ENCODE results near the gene ZBTB48.

ZBTB48 gene

DNA sequence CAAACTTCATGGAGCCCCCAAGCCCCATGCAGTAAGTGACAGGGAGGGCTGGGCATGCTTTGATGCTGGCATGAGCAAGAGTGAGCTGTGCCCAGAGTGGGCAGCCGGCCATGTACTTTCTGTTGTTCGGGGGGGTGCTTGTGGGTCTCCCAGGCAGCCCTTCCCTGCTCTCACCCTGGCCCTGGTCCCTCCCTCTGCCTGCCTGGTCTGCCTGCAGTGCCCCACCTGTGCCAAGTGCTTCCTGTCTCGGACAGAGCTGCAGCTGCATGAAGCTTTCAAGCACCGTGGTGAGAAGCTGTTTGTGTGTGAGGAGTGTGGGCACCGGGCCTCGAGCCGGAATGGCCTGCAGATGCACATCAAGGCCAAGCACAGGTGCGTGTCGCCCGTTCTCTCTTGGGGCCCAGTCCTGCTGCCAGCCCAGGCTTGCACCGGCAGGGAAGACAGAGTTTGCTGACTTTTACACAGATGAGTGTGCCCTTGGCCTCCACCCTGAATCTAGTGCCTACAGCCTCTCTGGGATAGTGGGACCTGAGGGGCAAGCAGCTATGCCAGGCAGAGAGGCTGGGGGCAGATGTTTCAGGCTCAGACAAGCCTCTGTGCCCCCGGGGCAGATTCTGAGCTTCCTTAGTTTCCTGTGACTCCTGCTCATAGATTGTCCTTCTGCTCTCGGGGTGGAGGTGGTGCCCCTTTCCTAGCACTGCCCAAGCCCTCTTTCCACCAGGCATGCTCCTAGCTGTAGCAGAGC lies 7.6 kb downstream of the ZBTB48 start:
- Histone ChIP-seq H3K9ac (ENCODE audit: low read length) (no peak overlapping the region), H3K27me3 (ENCODE audit: control insufficient read depth, insufficient read depth, low read length) (no peaks in the 10 kb centered on the region), H3K36me3 (ENCODE audit: control insufficient read depth, low read depth, low read length) (peaks cover 28% of the 10 kb centered on the region), H3K4me1 (ENCODE audit: control insufficient read depth, low read depth, low read length) (no peaks in the 10 kb centered on the region), H3K9me3 (ENCODE audit: control insufficient read depth, low read depth, low read length) (no peaks in the 10 kb centered on the region), H3K27ac (ENCODE audit: low read length) (no peak overlapping the region), H3K4me3 (ENCODE audit: low read length) (no peak overlapping the region)

- Histone ChIP-seq H3K9ac (ENCODE audit: low read length) (no peak overlapping the region), H3K4me3 (ENCODE audit: low read length) (no peak overlapping the region), H3K4me1 (ENCODE audit: control insufficient read depth, low read depth, low read length) (no peaks in the 10 kb centered on the region), H3K36me3 (ENCODE audit: control insufficient read depth, low read depth, low read length) (peaks cover 32% of the 10 kb centered on the region), H3K9me3 (ENCODE audit: control insufficient read depth, low read depth, low read length) (no peaks in the 10 kb centered on the region), H3K27ac (ENCODE audit: low read length) (no peak overlapping the region), H3K27me3 (ENCODE audit: control insufficient read depth, insufficient read depth, low read length) (no peaks in the 10 kb centered on the region)
These were observed 8.5 kb downstream of the ZBTB48 start for GRCh38 chr1:6588128-6588892.

DNA sequence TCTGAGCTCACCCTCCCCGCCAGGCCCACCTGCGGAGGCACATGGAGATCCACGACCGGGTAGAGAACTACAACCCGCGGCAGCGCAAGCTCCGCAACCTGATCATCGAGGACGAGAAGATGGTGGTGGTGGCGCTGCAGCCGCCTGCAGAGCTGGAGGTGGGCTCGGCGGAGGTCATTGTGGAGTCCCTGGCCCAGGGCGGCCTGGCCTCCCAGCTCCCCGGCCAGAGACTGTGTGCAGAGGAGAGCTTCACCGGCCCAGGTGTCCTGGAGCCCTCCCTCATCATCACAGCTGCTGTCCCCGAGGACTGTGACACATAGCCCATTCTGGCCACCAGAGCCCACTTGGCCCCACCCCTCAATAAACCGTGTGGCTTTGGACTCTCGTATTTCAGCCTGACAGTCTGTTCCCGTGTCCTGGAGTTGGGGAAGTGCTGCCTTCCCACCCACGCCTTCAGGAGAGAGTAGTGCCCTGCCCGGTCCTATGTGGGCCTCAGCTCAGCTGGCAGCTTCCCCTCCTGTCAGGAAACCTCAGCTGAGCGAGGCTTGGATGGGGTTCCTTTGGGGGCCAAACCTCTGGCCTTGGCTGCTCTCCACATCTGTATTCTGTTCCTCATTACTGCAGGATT lies 9.2 kb downstream of the ZBTB48 start:
- no peaks in the 10 kb centered on the region for H3K4me1 ChIP-seq (ENCODE audit: control insufficient read depth, low read depth, low read length)
- H3K36me3 ChIP-seq (ENCODE audit: control insufficient read depth, low read depth, low read length): peaks cover 36% of the 10 kb centered on the region
- no peaks in the 10 kb centered on the region for H3K27me3 ChIP-seq (ENCODE audit: control insufficient read depth, insufficient read depth, low read length)
- H3K9me3 ChIP-seq (ENCODE audit: control insufficient read depth, low read depth, low read length): no peaks in the 10 kb centered on the region
- no peak overlapping the region for H3K27ac ChIP-seq (ENCODE audit: low read length)
- no peak overlapping the region for H3K9ac ChIP-seq (ENCODE audit: low read length)
- no peak overlapping the region for H3K4me3 ChIP-seq (ENCODE audit: low read length)

DNA sequence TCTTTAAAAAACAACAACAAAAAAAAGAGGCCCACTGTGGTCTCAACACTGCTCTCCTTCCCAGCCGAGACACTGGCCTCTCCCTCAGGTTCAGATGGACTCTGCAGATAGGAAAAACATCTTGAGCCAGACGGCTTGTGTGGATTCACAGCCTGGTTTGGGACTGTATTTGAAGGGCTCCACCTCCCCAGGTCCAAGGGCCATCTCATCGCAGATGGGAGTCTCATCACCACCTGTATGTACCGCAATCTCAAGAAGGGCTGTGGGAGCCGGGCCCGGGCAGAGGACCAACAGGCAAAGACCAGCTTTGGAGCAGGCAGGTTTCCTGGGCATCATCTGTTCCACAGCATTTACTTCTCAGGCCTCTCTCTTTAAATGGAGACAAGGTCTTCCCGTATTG lies 10.3 kb downstream of the ZBTB48 start:
- Histone ChIP-seq H3K27me3 (ENCODE audit: control insufficient read depth, insufficient read depth, low read length) (no peaks in the 10 kb centered on the region), H3K36me3 (ENCODE audit: control insufficient read depth, low read depth, low read length) (peaks cover 42% of the 10 kb centered on the region), H3K4me1 (ENCODE audit: control insufficient read depth, low read depth, low read length) (no peaks in the 10 kb centered on the region), H3K9me3 (ENCODE audit: control insufficient read depth, low read depth, low read length) (no peaks in the 10 kb centered on the region), H3K27ac (ENCODE audit: low read length) (no peak overlapping the region), H3K4me3 (ENCODE audit: low read length) (no peak overlapping the region), H3K9ac (ENCODE audit: low read length) (no peak overlapping the region)

DNA sequence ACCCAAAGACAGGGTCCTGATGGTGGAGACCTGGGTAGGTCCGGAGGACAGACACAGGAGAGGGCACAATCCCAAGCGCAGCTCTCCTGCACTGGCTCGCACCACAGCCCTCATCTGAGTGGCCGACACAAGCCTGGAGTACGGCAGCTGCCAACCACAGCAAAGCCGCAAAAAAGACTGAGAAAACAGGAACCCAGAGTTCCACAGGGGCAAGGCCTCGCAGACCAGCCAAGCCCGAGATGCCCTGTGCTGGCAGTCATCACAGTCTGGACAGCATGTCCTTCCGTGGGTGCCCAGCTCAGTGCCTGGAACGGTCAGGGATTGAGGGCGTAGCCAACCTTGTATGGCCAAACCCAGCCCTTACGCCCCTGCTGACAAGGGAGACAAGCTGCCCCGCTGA lies 11.4 kb downstream of the ZBTB48 start:
- no peaks in the 10 kb centered on the region for H3K4me1 ChIP-seq (ENCODE audit: control insufficient read depth, low read depth, low read length)
- H3K9ac ChIP-seq (ENCODE audit: low read length): no peak overlapping the region
- H3K27ac ChIP-seq (ENCODE audit: low read length): no peak overlapping the region
- peaks cover 52% of the 10 kb centered on the region for H3K36me3 ChIP-seq (ENCODE audit: control insufficient read depth, low read depth, low read length)
- no peak overlapping the region for H3K4me3 ChIP-seq (ENCODE audit: low read length)
- H3K9me3 ChIP-seq (ENCODE audit: control insufficient read depth, low read depth, low read length): no peaks in the 10 kb centered on the region
- no peaks in the 10 kb centered on the region for H3K27me3 ChIP-seq (ENCODE audit: control insufficient read depth, insufficient read depth, low read length)

DNA sequence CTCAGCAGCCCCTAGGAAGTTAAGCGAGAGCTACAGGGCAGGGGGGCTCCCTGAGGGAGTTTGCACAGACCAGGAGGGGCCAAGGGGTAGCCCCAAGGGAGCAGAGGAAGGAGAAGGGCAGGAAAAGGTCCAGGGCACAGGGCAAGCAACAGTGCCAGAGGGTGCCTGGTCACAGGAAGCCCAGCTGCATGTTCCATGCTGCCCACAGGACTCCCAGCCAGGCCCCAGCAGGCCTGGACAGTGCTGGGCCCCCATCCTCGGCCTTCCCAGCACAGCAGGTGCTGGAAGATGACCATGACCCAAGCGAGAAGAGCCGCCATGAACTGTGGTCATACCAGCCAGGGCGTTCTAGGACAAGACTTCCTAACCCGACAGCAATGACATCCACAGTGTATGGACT lies 11.8 kb downstream of the ZBTB48 start:
- no peaks in the 10 kb centered on the region for H3K27me3 ChIP-seq (ENCODE audit: control insufficient read depth, insufficient read depth, low read length)
- H3K4me3 ChIP-seq (ENCODE audit: low read length): no peak overlapping the region
- H3K27ac ChIP-seq (ENCODE audit: low read length): no peak overlapping the region
- H3K4me1 ChIP-seq (ENCODE audit: control insufficient read depth, low read depth, low read length): no peaks in the 10 kb centered on the region
- H3K9ac ChIP-seq (ENCODE audit: low read length): no peak overlapping the region
- no peaks in the 10 kb centered on the region for H3K9me3 ChIP-seq (ENCODE audit: control insufficient read depth, low read depth, low read length)
- peaks cover 56% of the 10 kb centered on the region for H3K36me3 ChIP-seq (ENCODE audit: control insufficient read depth, low read depth, low read length)

GRCh38 chr1:6592441-6592840 lies 12.6 kb downstream of the ZBTB48 start:
- H3K4me1 ChIP-seq (ENCODE audit: control insufficient read depth, low read depth, low read length): no peaks in the 10 kb centered on the region
- no peak overlapping the region for H3K9ac ChIP-seq (ENCODE audit: low read length)
- H3K36me3 ChIP-seq (ENCODE audit: control insufficient read depth, low read depth, low read length): peaks cover 64% of the 10 kb centered on the region
- H3K9me3 ChIP-seq (ENCODE audit: control insufficient read depth, low read depth, low read length): no peaks in the 10 kb centered on the region
- H3K27me3 ChIP-seq (ENCODE audit: control insufficient read depth, insufficient read depth, low read length): no peaks in the 10 kb centered on the region
- H3K4me3 ChIP-seq (ENCODE audit: low read length): no peak overlapping the region
- H3K27ac ChIP-seq (ENCODE audit: low read length): no peak overlapping the region

DNA sequence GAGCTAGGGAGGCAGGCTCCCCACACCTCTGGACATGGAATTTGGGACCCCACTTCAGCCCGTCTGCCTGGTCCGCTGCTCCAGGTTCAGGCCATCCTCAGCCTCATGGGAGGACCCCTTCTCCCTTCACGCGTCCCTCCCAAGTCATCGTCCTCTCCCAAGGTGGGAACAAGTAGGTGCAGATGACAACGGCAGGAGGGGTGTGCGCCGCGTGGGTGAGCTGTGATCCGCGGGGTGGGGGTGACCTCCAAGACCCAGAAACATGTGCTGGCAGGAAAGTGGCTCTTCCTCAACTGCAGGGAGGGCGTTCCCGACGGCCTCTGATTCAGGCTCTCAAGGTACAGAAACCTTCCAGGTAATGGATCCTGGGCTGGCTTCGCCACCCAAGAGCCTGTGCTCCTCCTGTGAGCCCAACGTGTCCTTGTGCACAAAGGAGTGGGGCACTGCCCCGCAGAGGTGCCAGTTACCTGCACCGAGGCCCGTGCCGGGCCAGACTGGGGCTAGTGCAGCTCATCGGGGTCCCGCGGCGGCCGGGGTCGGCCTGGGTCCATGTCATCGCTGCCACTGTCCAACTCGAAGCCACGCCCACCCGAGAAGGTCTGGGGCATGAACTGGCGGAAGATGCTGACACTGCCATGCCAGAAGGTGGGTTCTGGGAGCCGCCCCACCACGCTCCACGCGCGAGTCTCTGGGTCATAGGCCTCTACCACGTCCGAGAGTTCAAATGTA lies 13.2 kb downstream of the ZBTB48 start:
- Histone ChIP-seq H3K4me1 (ENCODE audit: control insufficient read depth, low read depth, low read length) (no peaks in the 10 kb centered on the region), H3K27me3 (ENCODE audit: control insufficient read depth, insufficient read depth, low read length) (no peaks in the 10 kb centered on the region), H3K36me3 (ENCODE audit: control insufficient read depth, low read depth, low read length) (peaks cover 67% of the 10 kb centered on the region), H3K9ac (ENCODE audit: low read length) (no peak overlapping the region), H3K9me3 (ENCODE audit: control insufficient read depth, low read depth, low read length) (no peaks in the 10 kb centered on the region), H3K27ac (ENCODE audit: low read length) (no peak overlapping the region), H3K4me3 (ENCODE audit: low read length) (no peak overlapping the region)

DNA sequence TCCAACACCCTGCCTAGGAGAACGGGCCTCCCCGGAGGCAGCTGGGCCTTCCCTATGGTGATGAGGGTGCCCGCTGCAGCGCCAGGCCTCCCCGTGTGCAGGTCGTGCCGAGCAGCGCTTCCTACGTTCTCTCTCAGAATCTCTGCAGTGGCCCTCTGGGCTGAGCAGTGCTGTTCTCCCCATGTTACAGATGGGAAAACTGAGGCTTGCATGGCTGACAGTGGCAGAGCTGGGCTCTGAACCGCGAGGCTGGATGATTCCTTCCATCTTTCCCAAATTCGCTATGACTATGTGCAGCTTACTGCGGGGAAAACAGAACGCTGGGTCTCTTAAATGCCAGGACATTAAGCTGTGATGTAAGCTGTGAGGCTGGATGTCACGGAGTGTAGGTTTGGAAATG lies 14.0 kb downstream of the ZBTB48 start:
- no peak overlapping the region for H3K9ac ChIP-seq (ENCODE audit: low read length)
- H3K9me3 ChIP-seq (ENCODE audit: control insufficient read depth, low read depth, low read length): no peaks in the 10 kb centered on the region
- H3K27me3 ChIP-seq (ENCODE audit: control insufficient read depth, insufficient read depth, low read length): no peaks in the 10 kb centered on the region
- no peaks in the 10 kb centered on the region for H3K4me1 ChIP-seq (ENCODE audit: control insufficient read depth, low read depth, low read length)
- H3K27ac ChIP-seq (ENCODE audit: low read length): no peak overlapping the region
- peaks cover 64% of the 10 kb centered on the region for H3K36me3 ChIP-seq (ENCODE audit: control insufficient read depth, low read depth, low read length)
- H3K4me3 ChIP-seq (ENCODE audit: low read length): no peak overlapping the region

GRCh38 chr1:6594977-6595740 lies 15.4 kb downstream of the ZBTB48 start:
- peaks cover under 1% of the 10 kb centered on the region for H3K4me1 ChIP-seq (ENCODE audit: control insufficient read depth, low read depth, low read length)
- H3K27ac ChIP-seq (ENCODE audit: low read length): no peak overlapping the region
- no peak overlapping the region for H3K9ac ChIP-seq (ENCODE audit: low read length)
- no peaks in the 10 kb centered on the region for H3K27me3 ChIP-seq (ENCODE audit: control insufficient read depth, insufficient read depth, low read length)
- peaks cover 55% of the 10 kb centered on the region for H3K36me3 ChIP-seq (ENCODE audit: control insufficient read depth, low read depth, low read length)
- no peak overlapping the region for H3K4me3 ChIP-seq (ENCODE audit: low read length)
- H3K9me3 ChIP-seq (ENCODE audit: control insufficient read depth, low read depth, low read length): no peaks in the 10 kb centered on the region

DNA sequence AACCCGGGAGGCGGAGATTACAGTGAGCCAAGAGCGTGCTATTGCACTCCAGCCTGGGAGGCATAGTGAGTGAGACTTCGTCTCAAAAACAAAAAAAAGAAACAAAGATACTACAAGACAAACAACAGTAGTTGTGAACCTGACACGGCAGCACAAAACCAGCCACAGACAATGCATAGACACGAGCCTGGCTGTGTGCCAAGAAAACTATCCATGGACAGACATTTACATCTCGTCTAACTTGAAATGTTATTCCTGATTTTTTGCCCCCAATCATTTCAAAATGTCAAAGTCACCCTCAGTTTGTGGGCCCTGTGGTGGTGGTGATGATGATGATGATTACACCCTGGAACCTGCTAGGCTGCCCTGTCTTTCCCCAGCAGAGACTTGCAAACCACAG lies 16.6 kb downstream of the ZBTB48 start:
- Histone ChIP-seq H3K4me1 (ENCODE audit: control insufficient read depth, low read depth, low read length) (peaks cover 8% of the 10 kb centered on the region), H3K36me3 (ENCODE audit: control insufficient read depth, low read depth, low read length) (peaks cover 51% of the 10 kb centered on the region)

More for the DNA sequence above, 16.6 kb downstream of the ZBTB48 start:
- no peak overlapping the region for H3K4me3 ChIP-seq (ENCODE audit: low read length)
- H3K27ac ChIP-seq (ENCODE audit: low read length): no peak overlapping the region
- H3K9me3 ChIP-seq (ENCODE audit: control insufficient read depth, low read depth, low read length): no peaks in the 10 kb centered on the region
- H3K27me3 ChIP-seq (ENCODE audit: control insufficient read depth, insufficient read depth, low read length): peaks cover 6% of the 10 kb centered on the region
- no peak overlapping the region for H3K9ac ChIP-seq (ENCODE audit: low read length)

Data from iPS-18a (cell line).